Mesodermal cell (in vitro differentiated cells): Measurements from ENCODE around the gene VASP.
A peak's percentile ranks its signal among the peaks of the same experiment; 100 is the strongest.
"Not testable (repeated sequence)": the region's sequence is repeated elsewhere in the genome, so short reads cannot be mapped to it uniquely, and the experiment has no call there.

Experiments used
- H3K27ac ChIP-seq: 2 replicates; pipeline ENCODE4 v1.7.0; 2013; ENCODE audit warnings: mild to moderate bottlenecking, low read depth, low read length, moderate library complexity; ENCODE audit not compliant: severe bottlenecking
- H3K36me3 ChIP-seq: 2 replicates; pipeline ENCODE4 v1.7.1; 2013; ENCODE audit warnings: mild to moderate bottlenecking, low read length, moderate library complexity; ENCODE audit not compliant: control insufficient read depth, insufficient read depth
- H3K4me1 ChIP-seq: one replicate; pipeline ENCODE4 v1.7.1; 2013; ENCODE audit warnings: mild to moderate bottlenecking, low read length; ENCODE audit not compliant: insufficient read depth, control insufficient read depth, poor library complexity, severe bottlenecking
- H3K4me3 ChIP-seq: 2 replicates; pipeline ENCODE4 v1.7.0; 2013; ENCODE audit warnings: low read length, control low read depth, mild to moderate bottlenecking; ENCODE audit not compliant: insufficient read depth, poor library complexity, severe bottlenecking; ENCODE audit errors: extremely low read depth
- H3K9me3 ChIP-seq: 2 replicates; pipeline ENCODE4 v1.7.1; 2013; ENCODE audit warnings: mild to moderate bottlenecking, low read length, moderate library complexity; ENCODE audit not compliant: control insufficient read depth
- WGBS, 2 experiments: methylation state at CpG; one replicate each; pipeline ENCODE4 v1.1.5; 2013; ENCODE audit warnings: missing lambda C conversion rate in 2 of 2; ENCODE audit not compliant: insufficient coverage in 2 of 2; 5-methylcytosine and 5-hydroxymethylcytosine counted together

VASP gene

DNA sequence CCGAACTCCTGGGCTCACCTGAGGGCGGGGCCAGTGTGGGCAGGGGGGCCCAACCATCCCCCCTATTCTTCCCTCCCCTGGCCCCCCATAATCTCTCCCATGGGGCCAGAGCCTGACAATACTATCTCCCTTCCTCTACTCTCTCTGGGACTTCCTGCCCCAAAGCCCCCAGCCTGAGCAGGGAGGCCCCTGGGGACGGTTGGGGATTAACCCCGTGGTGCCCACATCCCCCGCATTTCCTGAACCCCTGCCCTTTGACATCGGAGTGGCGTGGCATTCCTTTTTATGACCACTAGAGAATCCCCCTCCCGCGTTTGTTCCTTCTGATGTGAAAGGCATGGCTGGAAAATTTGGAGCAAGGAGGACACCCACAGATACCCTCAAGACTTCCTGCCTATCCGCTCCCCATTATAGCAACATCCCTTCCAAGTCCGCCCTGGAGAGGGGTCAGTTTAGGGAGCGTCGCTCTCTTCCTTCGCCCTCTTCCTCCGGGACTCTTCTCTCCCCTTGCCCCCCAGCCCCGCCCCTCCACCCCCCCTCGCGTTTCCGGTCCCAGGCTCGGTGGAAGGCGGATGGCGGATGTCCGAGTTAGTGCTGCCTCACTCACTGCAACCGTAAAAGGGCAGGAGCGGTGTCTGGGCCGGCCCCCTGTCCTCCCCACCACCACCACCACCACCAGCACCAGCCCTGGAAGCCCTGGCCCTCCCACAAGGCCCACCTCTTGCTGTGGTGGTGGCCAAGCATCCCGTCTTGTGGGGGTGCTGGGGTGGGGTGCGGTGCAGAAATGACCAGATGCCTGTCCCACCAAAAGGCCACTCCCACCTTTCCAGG lies 1.8 kb downstream of the VASP start:
- WGBS, 2 experiments, result 0 to 6% methylated on average over 5 to 6 of the region's 28 CpGs
- H3K9me3 ChIP-seq, result no peaks in the 10 kb centered on the region
- peaks cover 12% of the 10 kb centered on the region for H3K4me1 ChIP-seq
- H3K4me3 ChIP-seq, result peak overlapping the region; percentile 98
- H3K36me3 ChIP-seq, result peaks cover 42% of the 10 kb centered on the region
- H3K27ac ChIP-seq, result peak overlapping the region; percentile 84

DNA sequence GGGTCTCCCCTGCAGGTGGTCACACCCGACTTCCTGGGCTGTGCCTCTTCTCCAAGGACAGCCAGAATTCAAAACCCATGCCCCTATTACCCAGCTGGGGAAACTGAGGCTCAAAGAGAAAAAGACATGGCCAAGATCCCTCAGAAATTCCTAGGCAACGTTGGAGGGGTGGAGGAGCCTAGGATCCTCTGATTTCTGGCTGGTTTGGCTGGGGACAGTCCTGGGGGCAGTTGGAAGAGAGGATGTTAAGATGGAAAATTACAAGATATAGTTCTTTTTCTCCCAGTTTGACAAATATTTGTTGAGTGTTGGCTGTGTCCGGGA lies 2.4 kb downstream of the VASP start:
- peak overlapping the region; percentile 98 for H3K4me3 ChIP-seq
- WGBS, 2 experiments, result 0% methylated on average over 2 of the region's 3 CpGs; no CpG with 5 or more reads in 1 of the 2 experiments
- H3K4me1 ChIP-seq, result peaks cover 16% of the 10 kb centered on the region
- peak overlapping the region; percentile 84 for H3K27ac ChIP-seq
- H3K36me3 ChIP-seq, result peaks cover 48% of the 10 kb centered on the region
- H3K9me3 ChIP-seq, result no peaks in the 10 kb centered on the region

DNA sequence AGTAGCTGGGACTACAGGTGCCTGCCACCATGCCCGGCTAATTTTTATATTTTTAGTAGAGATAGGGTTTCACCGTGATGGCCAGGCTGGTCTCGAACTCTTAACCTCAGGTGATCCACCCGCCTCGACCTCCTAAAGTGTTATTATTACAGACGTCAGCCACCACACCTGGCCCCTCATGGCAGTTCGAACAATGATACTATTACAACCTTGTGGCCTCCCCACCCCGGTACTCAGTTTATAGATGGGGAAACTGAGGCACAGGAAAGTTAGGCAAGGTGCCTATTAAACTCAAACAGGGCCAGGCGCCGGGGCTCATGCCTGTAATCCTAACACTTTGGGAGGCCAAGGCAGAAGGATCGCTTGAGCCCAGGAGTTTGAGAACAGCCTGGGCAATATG lies 3.1 kb downstream of the VASP start:
- peaks cover 14% of the 10 kb centered on the region for H3K4me1 ChIP-seq
- H3K4me3 ChIP-seq, H3K27ac ChIP-seq, H3K9me3 ChIP-seq: not testable (repeated sequence)
- H3K36me3 ChIP-seq, result peaks cover 54% of the 10 kb centered on the region
- 90 to 97% methylated on average over 10 of the region's 11 CpGs for WGBS, 2 experiments

DNA sequence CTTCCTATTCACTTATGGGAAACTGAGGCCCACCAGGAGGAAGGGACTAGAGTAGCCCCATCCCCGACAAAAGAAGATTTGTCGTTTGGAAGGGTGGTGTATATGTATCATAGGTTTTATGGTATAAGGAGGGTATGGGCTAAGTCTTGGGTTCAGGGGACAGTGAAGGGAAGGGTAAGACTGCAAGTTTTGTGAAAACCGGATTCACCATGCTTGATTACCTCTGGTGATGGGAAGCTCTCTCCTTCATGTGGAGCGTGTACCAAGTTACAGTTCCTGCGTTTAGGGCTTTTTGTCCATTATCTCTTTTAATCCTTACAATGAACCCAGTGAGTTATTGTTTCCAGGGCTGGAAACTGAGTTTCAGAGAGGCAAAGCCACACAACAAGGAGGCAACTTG lies 3.8 kb downstream of the VASP start:
- H3K4me3 ChIP-seq, result no peak overlapping the region
- H3K36me3 ChIP-seq, result peaks cover 62% of the 10 kb centered on the region
- peaks cover 10% of the 10 kb centered on the region for H3K4me1 ChIP-seq
- WGBS, 2 experiments, result 95% methylated on average over 4 to 5 of the region's 5 CpGs
- H3K27ac ChIP-seq, result no peak overlapping the region
- no peaks in the 10 kb centered on the region for H3K9me3 ChIP-seq

GRCh38 chr19:45512881-45513483 lies 5.7 kb downstream of the VASP start:
- peaks cover 76% of the 10 kb centered on the region for H3K36me3 ChIP-seq
- peaks cover 10% of the 10 kb centered on the region for H3K4me1 ChIP-seq
- H3K9me3 ChIP-seq, result no peaks in the 10 kb centered on the region
- WGBS, 2 experiments, result 92 to 96% methylated on average over 4 to 6 of the region's 6 CpGs
- no peak overlapping the region for H3K27ac ChIP-seq
- no peak overlapping the region for H3K4me3 ChIP-seq

GRCh38 chr19:45514376-45515051 lies 7.2 kb downstream of the VASP start:
- Histone ChIP-seq H3K9me3 (no peaks in the 10 kb centered on the region), H3K36me3 (peaks cover 89% of the 10 kb centered on the region), H3K4me1 (peaks cover 9% of the 10 kb centered on the region), H3K4me3 (no peak overlapping the region), H3K27ac (no peak overlapping the region)
- 88 to 95% methylated on average over 8 to 13 of the region's 13 CpGs for WGBS, 2 experiments

- Histone ChIP-seq H3K4me3 (no peak overlapping the region), H3K36me3 (peaks cover 87% of the 10 kb centered on the region), H3K27ac (no peak overlapping the region), H3K9me3 (no peaks in the 10 kb centered on the region), H3K4me1 (peaks cover 8% of the 10 kb centered on the region)
- 92 to 93% methylated on average over 8 of the region's 10 CpGs for WGBS, 2 experiments
Measured at GRCh38 chr19:45515081-45515624, 7.9 kb downstream of the VASP start.

DNA sequence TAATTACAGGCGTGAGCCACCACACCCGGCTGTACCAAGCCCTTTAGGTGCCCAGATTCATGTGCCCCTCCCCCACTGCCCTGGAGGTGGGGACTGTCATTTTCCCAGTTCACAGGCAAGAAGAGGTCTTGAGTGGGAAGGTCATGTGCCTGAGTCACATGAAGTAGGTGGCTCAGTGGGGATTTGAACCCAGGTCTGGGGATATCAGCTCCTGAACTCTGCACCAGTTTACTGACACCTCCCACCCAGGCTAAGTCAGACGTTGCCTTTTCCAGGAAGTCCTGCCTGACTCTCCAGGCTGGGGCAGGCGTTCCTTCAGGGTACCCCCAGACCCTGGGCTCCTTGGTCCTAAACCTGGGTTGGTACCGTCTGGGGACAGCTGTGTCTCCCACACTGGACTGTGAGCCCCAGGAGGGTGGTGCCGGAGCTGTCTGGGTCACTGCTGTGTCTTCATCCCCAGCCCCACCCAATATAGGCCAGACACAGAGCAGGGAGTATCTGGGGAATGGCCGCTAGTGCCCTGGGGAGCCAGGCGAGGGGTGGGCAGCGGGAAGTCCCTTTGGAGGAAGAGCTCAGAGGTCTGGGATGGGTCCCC lies 8.6 kb downstream of the VASP start:
- no peak overlapping the region for H3K27ac ChIP-seq
- WGBS, 2 experiments, result 90 to 93% methylated on average over 6 to 8 of the region's 9 CpGs
- no peaks in the 10 kb centered on the region for H3K9me3 ChIP-seq
- no peak overlapping the region for H3K4me3 ChIP-seq
- H3K4me1 ChIP-seq, result peaks cover 8% of the 10 kb centered on the region
- H3K36me3 ChIP-seq, result peaks cover 87% of the 10 kb centered on the region

DNA sequence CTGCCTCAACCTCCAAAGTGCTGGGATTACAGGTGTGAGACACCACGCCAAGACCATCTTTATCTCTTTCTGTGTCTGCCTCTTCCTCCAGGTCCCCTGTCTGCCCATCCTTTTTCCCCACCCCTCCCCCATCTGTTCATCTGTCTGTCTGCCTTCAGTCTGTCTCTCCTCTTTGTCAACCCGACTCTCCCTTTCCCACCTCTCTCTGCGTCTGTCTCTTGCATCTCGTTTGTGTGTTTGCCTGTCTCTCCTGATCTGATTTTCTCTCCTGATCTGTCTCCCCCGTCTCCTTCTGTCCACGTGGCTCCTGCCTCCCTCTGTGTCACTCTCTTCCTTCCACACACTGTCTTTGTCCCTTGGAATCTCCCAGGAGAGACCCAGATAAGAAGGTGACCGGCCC lies 10.0 kb downstream of the VASP start:
- Histone ChIP-seq H3K4me3 (no peak overlapping the region), H3K4me1 (peaks cover 8% of the 10 kb centered on the region), H3K36me3 (peaks cover 87% of the 10 kb centered on the region), H3K27ac (no peak overlapping the region), H3K9me3 (no peaks in the 10 kb centered on the region)
- WGBS, 2 experiments, result 85 to 88% methylated on average over 7 of the region's 7 CpGs

DNA sequence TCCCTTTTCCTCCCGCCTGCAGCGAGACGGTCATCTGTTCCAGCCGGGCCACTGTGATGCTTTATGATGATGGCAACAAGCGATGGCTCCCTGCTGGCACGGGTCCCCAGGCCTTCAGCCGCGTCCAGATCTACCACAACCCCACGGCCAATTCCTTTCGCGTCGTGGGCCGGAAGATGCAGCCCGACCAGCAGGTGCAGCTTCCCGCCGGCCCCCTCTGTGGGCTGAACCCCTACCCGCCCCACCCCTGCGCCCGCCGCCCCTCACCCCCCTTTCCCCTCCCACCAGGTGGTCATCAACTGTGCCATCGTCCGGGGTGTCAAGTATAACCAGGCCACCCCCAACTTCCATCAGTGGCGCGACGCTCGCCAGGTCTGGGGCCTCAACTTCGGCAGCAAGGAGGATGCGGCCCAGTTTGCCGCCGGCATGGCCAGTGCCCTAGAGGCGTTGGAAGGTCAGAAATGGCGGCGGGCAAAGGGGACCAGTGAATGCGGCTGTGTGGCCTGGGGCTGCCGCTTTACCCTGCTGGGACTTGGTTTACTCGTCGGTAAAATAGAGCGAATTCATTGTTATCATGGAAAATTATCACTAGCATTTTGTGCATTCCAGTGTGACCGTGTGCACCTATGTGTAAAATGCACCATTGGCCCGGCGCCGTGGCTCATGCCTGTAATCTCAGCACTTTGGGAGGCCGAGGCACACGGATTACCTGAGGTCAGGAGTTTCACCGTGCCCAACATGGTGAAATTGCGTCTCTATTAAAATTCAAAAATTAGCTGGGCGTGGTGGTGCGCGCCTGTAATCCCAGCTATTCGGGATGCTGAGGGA lies 10.6 kb downstream of the VASP start:
- peaks cover 8% of the 10 kb centered on the region for H3K4me1 ChIP-seq
- 93 to 94% methylated on average over 35 to 38 of the region's 50 CpGs for WGBS, 2 experiments
- H3K27ac ChIP-seq, result no peak overlapping the region
- no peaks in the 10 kb centered on the region for H3K9me3 ChIP-seq
- H3K36me3 ChIP-seq, result peaks cover 87% of the 10 kb centered on the region
- H3K4me3 ChIP-seq, result no peak overlapping the region
